Lung (tissue), 13 donors: ENCODE results near the gene WEE1. TPM values are rescaled to one million over a fixed set of nuclear protein-coding genes. Genes with fewer than 3 reads are reported as not detected.
A peak's percentile ranks its signal among the peaks of the same experiment; 100 is the strongest.

Experiments
- ATAC-seq: fragments of 200-7000 bp; cut with Tn5 transposase; one replicate; pipeline ENCODE4 v1.9.1; 2020; ENCODE audit warnings: moderate number of reproducible peaks; ENCODE audit not compliant: insufficient read depth, low FRiP score
- DNase-seq, 3 donors: peaks; one replicate each; pipeline ENCODE4 v3.0.0-alpha.2; 2013 to 2017
- H3K27ac ChIP-seq, 2 donors: one replicate each; pipeline ENCODE4 v1.5.1; 2013; ENCODE audit warnings: mild to moderate bottlenecking in 2 of 2, moderate library complexity in 2 of 2, control low read depth in 1 of 2, inconsistent platforms in 1 of 2, low read depth in 1 of 2, low read length in 1 of 2
- H3K27me3 ChIP-seq, 3 donors: one replicate each; pipeline ENCODE4 v1.5.1; 2013; ENCODE audit warnings: low read length in 2 of 3; ENCODE audit not compliant: control insufficient read depth in 3 of 3, insufficient read depth in 3 of 3
- H3K36me3 ChIP-seq, 4 donors: one replicate each; pipeline ENCODE4 v1.5.1; 2013; ENCODE audit warnings: low read length in 4 of 4, mild to moderate bottlenecking in 1 of 4, moderate library complexity in 1 of 4; ENCODE audit not compliant: control insufficient read depth in 4 of 4, insufficient read depth in 4 of 4
- H3K4me1 ChIP-seq, 5 donors: one replicate each; pipeline ENCODE4 v1.5.1; 2013; ENCODE audit warnings: low read length in 5 of 5, mild to moderate bottlenecking in 2 of 5, moderate library complexity in 1 of 5; ENCODE audit not compliant: control insufficient read depth in 5 of 5, insufficient read depth in 5 of 5
- H3K4me3 ChIP-seq: one replicate; pipeline ENCODE4 v1.5.1; 2013; ENCODE audit warnings: mild to moderate bottlenecking, control low read depth, moderate library complexity
- H3K9ac ChIP-seq, 2 donors: one replicate each; pipeline ENCODE4 v1.5.1; 2013; ENCODE audit warnings: low read length in 2 of 2, control low read depth in 1 of 2; ENCODE audit not compliant: insufficient read depth in 1 of 2
- H3K9me3 ChIP-seq, 4 donors: one replicate each; pipeline ENCODE4 v1.5.1; 2013; ENCODE audit warnings: low read length in 3 of 4, mild to moderate bottlenecking in 1 of 4, moderate library complexity in 1 of 4; ENCODE audit not compliant: control insufficient read depth in 4 of 4, insufficient read depth in 3 of 4
- CTCF ChIP-seq: IDR thresholded peaks from 2 replicates; pipeline ENCODE4 v1.5.1; 2012; ENCODE audit warnings: mild to moderate bottlenecking; ENCODE audit errors: control extremely low read depth, extremely low read depth
- whole genome bisulfite sequencing, 2 donors: extraction: QIAGEN DNeasy Blood & Tissue Kit; methylation state at CpG; one replicate each; pipeline ENCODE4 v1.1.7; 2013; 5-methylcytosine and 5-hydroxymethylcytosine counted together
- polyA plus RNA-seq, 2 donors: library from polyadenylated mRNA; stranded (reverse); fragments of 200-250 nt; gene quantifications; one replicate each; pipeline ENCODE4 v1.2.1, GENCODE V29; 2013
- small RNA-seq: library from RNA; depleted of rRNA; stranded (forward); fragments of <200 nt; gene quantifications from one replicate; pipeline ENCODE3, GENCODE V24; 2014; ENCODE audit warnings: low replicate concordance
- total RNA-seq, 2 donors: library from RNA; depleted of rRNA in 1 of 2; stranded (reverse); fragments of >200 nt in 1 of 2; gene quantifications; one replicate each; pipeline ENCODE4 v1.2.1, GENCODE V29; 2014 to 2021
- donor health status: control.
- donor health status: control.
- donor health status: Bipolar disorder and iron deficiency.
- donor health status: healthy.
- donor health status: DM: yes; HTN: yes; CAD: no.

WEE1 gene
- total and polyA plus RNA-seq, 4 donors, result 5.0 to 48.9 (median 9.7) TPM

GRCh38 chr11:9633679-9634078 is 60.2 kb downstream of the WEE1 start:
- no peaks in the 10 kb centered on the region for H3K36me3 ChIP-seq
- no peak for TF ChIP-seq CTCF
- no peak for DNase-seq
- H3K4me3 ChIP-seq, result no peak overlapping the region
- ATAC-seq, result no peak
- H3K27me3 ChIP-seq, result no peaks in the 10 kb centered on the region
- H3K4me1 ChIP-seq, result no peaks in the 10 kb centered on the region
- WGBS, 2 donors, result 35 to 62% methylated on average over 2 of the region's 2 CpGs
- no peak overlapping the region for H3K9ac ChIP-seq
- H3K9me3 ChIP-seq, result no peaks in the 10 kb centered on the region
- no peak overlapping the region for H3K27ac ChIP-seq

- DNase-seq (no peak), ATAC-seq (no peak)
- H3K4me3 ChIP-seq, result no peak overlapping the region
- no peak overlapping the region for H3K9ac ChIP-seq
- H3K9me3 ChIP-seq, result no peaks in the 10 kb centered on the region
- no peak for TF ChIP-seq CTCF
- no peaks in the 10 kb centered on the region for H3K27me3 ChIP-seq
- no peaks in the 10 kb centered on the region for H3K36me3 ChIP-seq
- WGBS, 2 donors, result 99 to 100% methylated on average over 1 of the region's 1 CpG
- no peak overlapping the region for H3K27ac ChIP-seq
- H3K4me1 ChIP-seq, result peaks cover 0 to 7% (median 0%) of the 10 kb centered on the region in 5 donors
Observed at GRCh38 chr11:9636691-9637090, 63.2 kb downstream of the WEE1 start.

GRCh38 chr11:9639099-9639498 is 65.6 kb downstream of the WEE1 start:
- H3K4me3 ChIP-seq, result no peak overlapping the region
- TF ChIP-seq CTCF, result no peak
- no peaks in the 10 kb centered on the region for H3K27me3 ChIP-seq
- DNase-seq (no peak), ATAC-seq (peak; percentile 27)
- no peak overlapping the region for H3K9ac ChIP-seq
- H3K9me3 ChIP-seq, result no peaks in the 10 kb centered on the region
- 22 to 47% methylated on average over 5 of the region's 5 CpGs for WGBS, 2 donors
- peak overlapping the region in 1 of 2 donors; percentile 64 for H3K27ac ChIP-seq
- H3K36me3 ChIP-seq, result no peaks in the 10 kb centered on the region
- H3K4me1 ChIP-seq, result peaks cover 0 to 8% (median 0%) of the 10 kb centered on the region in 5 donors

Small RNA genes within 50 kb of the gene (small RNA-seq; reads per million reads assigned to genes)
- not detected for gene RF01210

Other genes starting within 250 kb of the WEE1 start
- 100 to 1,000 TPM in 1 of 2 donors, 10 to 100 TPM in 1; 93.8 to 104 TPM for gene IPO7, start 189.0 kb upstream of the WEE1 start, total RNA-seq
- gene IPO7, start 189.0 kb upstream of the WEE1 start, polyA plus RNA-seq, result 10 to 100 TPM; 36.5 to 39.0 TPM
- 10 to 100 TPM; 18.5 to 32.2 TPM for gene ZNF143, start 112.7 kb upstream of the WEE1 start, total RNA-seq
- gene ZNF143, start 112.7 kb upstream of the WEE1 start, polyA plus RNA-seq, result 10 to 100 TPM in 1 of 2 donors, 1 to 10 TPM in 1; 9.7 to 22.2 TPM
- 10 to 100 TPM; 41.5 to 44.8 TPM for gene SWAP70, start 90.4 kb downstream of the WEE1 start, total RNA-seq
- 10 to 100 TPM; 14.9 to 30.3 TPM for gene SWAP70, start 90.4 kb downstream of the WEE1 start, polyA plus RNA-seq